Measurements from ENCODE around the gene GAREM1. TPM values are rescaled to one million over a fixed set of nuclear protein-coding genes. Genes with fewer than 3 reads are reported as not detected.
"Not testable (repeated sequence)": the region's sequence is repeated elsewhere in the genome, so short reads cannot be mapped to it uniquely, and the experiment has no call there.

Gene GAREM1
- polyA plus RNA-seq, 3 donors = 29.3 to 31.7 (median 30.8) TPM

DNA sequence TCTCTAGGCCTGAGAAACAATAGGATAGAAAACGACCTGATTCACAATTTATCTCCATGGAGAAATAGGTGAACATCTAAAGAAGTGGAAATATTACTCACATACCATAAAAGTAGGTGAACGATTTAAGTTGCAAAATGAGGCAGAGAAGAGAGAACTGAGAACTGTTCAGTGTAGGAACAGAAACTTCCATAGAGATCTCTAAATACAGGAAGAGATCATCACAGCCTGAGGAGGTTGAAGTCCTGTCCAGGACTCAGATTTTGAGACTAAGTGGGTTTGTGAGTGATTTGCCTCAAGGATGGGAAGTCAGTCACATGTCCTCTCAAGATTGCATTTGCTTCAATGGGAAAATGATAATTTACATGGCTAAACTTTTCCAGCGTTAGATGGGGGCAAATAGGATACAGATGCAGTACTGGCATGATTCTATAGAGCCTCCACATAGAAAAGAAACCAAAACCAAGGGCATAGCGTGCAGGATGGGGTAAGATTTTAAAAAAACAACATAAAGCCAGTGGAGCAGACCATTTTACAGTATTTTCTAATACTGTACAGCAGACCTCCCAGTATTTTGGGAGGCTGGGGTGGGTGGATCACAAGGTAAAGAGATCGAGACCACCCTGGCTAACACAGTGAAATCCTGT lies 212.0 kb downstream of the GAREM1 start:
- no peak for DNase-seq

DNA sequence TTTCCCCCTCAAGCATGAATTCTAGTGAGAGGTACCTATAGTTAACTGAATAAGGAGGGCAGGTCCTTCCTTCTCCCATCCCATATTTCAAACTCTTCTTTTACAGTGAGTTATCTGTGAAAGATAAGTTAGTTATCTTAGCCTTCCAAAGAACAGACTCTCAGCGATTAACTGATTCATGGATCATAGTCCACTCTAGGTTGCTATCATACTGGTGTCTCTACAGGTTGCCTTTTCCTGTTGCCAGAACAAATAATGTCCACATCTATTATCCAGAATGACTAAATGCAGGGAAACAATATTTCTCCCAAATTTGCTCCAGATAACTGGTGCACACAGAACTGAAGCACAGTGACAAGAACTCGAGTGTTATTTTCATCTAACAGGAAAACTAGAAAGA lies 212.5 kb downstream of the GAREM1 start:
- no peak for DNase-seq

DNA sequence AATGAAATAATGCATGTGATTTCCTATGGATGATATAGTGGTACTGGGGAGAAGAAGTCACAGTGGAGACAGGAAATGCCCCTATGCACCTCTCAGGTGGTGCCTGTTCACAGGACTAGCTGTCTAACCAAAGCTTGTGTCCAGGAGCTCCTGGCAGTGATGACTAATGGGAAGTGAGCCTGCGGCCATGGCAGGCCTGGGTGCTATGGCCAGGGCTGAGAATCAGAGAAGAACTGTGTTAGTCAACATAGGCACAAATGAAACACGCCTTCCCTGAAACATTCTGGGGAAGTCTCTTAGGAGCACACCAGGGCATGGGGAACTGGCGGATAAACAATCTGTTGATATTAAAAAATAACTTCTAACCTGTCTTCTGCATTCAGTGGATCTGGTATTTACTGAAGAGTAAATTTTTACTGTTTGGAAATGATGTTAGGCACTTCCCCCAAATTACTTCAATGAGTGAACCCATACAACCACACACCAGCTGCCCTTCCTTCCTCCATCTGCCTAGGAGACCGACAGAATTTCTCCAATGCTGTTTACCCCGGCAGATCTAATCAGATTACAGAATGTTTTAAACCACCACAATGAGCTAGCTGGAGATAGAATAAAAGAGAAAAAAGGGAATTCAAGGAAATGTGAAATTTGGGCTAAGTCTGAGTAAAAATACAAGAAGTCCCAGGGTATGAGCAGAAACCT lies 213.4 kb downstream of the GAREM1 start:
- DNase-seq = no peak

DNA sequence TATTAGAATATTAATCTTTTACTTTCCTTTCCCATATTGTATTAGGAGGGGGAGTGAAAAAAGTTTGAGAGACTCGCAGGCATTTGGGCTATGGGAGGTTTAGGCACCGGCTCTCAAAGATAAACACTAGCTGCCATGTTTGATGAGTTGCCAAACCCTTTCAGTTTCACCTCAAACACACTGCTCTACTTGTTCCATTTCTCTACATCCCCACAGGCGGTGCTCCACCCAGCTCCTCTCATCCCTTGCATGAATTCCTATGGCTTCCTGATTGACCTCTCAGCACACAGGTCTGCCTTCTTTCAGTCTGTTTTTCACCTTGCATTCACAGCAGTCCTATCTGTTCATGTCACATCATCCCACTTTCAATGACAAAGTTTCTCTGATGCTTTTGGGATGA lies 215.1 kb downstream of the GAREM1 start:
- no peak for DNase-seq

DNA sequence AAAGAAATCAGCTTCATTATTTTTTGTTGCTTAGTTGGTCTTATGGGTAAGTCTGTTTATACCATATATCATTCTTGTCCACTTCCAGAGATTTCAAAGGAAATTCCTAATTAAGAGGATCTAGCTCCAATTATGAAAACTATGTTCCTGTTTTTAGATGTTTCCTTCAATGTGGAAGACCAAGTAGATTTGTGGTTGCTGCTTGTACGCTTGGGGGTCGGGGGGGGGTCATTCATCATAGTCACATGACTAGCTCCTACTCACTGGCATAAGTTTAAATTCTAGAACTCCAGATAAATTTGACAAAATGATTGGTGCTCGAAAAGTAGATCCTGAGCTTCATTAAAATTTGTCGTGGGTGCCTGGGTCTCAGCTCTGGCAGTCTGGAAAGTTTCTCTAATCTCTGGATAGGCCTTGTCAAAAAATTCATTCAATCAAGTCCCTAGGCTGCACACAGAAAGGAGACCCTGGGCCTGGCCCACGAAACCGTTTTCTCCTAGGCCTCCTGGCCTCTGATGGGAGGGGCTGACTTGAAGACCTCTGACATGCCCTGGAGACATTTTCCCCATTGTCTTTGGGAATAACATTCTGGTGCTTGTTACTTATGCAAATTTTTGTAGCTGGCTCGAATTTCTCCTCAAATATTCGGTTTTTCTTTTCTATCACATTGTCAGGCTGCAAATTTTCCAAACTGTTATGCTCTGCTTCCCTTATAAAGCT lies 218.4 kb downstream of the GAREM1 start:
- no peak for DNase-seq

DNA sequence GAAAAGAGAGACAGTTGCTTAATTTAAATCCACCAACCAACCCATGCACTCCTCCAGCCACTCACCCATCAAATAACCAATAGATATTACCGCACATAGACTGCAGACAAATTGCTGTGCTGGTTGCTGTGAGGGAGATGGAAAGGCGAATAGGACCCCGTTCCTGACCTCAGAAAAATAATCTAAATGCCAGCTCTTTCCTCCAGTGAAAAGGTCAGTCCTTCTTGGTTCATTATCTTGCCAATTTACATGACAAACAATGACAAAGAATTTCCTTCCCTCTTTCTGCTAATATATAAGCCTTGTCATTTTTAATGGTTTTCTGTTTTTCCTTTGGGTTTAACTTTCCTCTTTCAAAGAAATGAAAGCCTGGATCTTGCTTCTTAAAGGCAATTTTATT lies 219.2 kb downstream of the GAREM1 start:
- no peak for DNase-seq

DNA sequence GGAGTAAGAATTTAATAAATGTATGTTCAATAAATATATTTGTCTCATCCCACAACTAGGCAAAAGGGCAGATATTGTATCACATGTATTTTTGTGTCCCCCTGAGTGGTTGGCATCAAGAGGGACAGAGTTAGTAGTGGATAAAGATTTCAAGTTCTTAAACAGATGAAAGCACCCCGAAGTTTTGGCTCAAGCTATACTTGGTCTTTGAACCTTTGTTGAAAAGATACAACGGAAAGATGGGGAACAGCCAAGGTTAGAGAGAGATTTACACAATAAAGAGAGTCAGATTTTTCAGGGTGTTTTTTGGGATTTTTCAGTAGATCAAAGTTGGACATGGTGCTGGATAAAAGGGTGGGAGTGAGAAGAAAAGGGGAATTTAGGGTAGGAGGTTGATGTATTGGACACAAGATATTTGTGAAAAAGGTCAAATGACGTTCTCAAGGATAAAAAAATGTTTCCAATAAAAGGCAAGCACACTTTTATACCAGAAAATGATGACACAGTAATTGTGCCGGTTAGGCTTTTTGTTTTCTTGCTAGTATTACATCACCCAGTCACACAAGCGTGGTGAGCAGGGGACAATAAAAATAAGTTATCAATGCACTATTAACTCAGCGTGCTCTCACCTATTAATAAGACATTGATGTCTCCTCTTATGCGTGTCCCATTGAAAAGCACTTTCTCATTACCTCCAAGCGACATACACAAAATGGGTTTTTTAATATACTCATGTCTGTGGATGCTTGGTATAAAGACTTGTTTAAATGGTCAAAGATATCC lies 221.3 kb downstream of the GAREM1 start:
- DNase-seq = no peak

DNA sequence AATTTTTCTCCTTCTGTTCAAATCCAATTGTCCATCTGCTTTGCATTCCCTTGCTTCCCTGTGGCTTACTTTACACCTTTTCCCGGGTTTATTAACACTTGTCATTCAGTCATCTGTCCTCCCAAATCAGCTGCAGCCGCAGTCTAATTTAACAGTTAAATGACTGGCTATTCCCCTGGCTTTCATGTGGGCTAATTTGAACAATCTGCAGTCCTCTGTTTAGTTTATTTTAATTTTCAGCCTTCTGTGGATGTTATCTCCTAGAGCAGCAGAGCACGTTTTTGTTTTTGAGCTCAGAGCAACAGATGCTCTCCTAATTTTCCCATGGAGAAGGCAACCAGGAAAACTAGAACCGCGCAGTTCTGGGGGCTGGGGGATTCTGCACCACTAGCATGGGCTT lies 225.8 kb downstream of the GAREM1 start:
- no peak for DNase-seq

DNA sequence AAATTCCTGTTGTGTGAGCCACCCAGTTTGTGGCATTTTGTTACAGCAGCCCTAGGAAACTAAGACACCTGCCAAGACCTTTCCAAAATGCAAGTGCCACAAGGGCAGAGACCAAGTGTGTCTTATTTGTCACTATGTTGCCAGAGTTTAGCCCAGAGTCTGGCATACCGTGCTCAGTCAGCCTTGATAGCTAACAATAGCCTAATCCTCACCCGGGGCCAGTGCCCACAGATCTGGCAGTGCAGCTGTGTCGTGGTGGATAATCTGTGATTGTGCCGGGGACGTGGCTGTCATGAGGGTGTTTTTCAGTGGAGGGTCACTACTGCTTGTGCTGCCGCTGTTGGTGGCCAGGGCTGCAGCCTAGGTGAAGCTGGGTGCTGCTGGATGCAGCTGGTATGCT lies 227.3 kb downstream of the GAREM1 start:
- DNase-seq = no peak

DNA sequence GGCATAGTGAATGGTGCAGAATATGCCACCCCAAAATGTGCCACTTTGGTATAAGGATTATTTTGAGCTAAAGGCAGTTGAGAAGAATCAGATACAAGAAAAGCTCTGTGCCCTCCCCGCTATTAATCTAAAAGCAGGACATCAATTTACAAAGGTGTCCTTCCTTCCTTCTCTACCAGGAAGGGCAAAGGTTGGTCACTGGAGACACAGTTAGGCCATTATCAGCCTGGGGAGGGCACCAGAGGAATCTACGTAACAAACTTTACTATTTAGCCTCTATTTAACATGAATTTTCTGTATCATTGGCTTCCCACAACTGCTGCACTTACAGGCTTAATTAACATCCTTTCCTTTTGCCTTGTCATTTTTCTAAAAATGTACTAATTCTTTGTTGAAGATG lies 228.3 kb downstream of the GAREM1 start:
- no peak for DNase-seq

DNA sequence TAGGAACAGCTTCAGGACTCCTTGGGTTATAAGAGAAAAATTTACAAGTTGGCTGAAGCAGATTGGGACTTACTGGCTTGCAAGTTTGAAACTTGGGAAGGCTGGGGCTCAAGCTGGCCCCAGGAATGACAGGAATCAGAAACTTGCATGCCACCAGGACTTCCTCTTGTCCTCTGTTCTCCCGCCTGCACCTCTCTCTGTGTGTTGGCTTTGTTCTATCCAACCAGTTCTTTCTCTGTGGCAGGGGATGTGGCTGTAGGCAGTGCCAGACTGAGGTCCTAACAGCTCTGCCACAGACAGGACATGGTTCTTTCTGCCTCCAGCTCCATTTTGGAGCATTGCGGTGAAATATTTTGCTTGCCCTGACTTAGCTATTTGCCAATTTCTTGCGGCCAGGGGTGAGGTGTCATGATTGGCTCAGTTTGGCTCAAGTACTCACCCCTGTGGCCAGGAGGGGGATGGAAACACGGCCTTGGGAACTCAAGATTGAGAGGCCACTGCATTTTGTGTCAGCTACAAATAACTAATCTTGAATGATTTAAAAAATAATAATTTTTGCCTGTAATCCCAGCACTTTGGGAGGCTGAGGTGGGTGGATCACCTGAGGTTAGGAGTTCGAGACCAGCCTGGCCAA lies 231.9 kb downstream of the GAREM1 start:
- DNase-seq = no peak

DNA sequence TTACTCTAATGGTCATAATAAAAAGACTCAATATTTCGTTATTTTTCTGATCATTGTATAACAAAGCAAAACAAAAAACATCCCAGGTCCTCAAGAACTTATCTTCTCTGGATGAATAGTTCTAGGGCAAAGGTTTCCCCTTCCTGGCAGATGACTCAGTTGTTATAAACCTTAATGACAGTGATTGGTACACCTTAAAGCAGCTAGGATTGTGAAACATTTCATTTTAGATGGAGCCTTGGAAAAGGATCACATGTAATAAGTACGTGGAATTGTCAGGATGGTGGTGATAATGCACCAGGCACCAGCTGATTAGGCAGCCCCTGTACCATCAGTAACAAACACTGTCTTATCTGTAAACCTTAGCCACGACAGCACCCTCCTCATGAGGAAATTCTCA lies 233.6 kb downstream of the GAREM1 start:
- no peak for DNase-seq

DNA sequence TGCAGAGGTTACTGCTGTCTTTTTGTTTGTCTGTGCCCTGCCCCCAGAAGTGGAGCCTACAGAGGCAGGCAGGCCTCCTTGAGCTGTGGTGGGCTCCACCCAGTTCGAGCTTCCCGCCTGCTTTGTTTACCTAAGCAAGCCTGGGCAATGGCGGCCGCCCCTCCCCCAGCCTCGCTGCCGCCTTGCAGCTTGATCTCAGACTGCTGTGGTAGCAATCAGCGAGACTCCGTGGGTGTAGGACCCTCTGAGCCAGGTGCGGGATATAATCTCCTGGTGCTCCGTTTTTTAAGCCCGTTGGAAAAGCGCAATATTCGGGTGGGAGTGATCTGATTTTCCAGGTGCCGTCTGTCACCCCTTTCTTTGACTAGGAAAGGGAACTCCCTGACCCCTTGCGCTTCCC lies 237.3 kb downstream of the GAREM1 start:
- not testable (repeated sequence) for DNase-seq

DNA sequence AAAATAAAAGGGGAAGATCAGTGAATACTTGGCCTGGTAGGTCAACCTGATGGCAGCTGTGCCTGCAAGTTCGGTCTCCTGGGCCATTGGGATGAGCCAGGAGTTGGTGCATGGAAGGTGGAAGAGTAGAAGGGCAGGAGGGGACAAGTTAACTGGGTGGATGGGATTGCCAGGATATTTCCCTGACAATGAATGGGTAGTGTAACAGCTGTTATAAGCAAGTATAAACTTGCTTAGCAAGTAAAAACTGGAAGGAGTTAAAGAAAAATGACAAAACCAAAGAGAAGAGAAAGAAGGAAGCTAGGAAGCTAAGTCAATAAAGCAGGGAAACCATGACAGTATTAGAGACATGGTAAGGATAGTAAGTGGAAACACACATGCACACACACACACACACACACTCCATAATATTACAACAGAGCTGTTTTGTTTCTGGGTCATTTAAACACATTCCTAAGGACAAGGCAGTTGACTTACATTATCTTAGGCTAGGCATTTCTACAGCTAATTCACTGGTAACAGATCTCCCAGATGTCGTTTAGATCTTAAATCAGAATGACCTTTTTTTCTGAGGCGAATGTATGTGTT lies 251.2 kb downstream of the GAREM1 start:
- no peak for DNase-seq

DNA sequence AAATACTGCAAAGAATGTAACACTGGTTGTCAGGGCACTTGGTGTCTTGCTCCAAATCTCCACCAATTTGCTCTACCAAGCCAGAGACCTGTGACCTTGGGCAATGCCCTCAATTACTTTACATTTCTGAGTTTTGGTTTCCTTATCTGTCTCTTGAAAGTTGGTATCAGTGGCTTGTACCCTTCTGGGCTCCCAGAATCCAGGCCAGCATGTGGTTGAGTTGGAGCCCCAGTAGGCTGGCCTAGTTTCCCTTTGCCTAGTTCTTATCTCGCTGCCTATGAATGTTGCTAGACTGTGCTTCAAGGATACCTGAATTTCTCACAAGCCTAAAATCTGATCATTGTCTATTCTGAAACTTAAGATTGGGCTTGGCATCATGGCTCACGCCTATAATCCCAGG lies 254.3 kb downstream of the GAREM1 start:
- no peak for DNase-seq

DNA sequence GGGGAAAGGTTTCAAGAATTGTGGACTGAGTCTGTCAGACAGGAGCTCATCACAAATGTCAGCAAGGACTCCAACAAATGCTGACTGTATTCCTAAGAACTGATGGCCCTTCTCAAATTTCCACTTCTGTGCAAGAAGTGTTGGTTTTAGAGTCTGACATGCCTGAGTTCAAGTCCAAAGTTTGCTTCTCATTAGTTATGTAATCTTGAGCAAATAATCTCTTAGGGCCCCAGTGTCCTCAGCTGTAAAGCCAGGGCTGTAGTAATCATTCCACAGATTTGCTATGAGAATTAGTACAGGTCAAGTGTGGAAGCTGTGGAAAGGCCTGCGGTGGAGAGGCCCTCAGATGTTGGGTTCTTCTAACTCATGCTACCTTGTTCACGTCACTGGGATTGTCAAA lies 257.0 kb downstream of the GAREM1 start:
- DNase-seq = no peak
